Activated naive CD4-positive, alpha-beta T cell treated with anti-CD3 and anti-CD28 coated beads, Interleukin-2, amount 50 U/mL, for 24 hours (primary cell): ENCODE results near the gene PCGF2.
"Not testable (repeated sequence)": the region's sequence is repeated elsewhere in the genome, so short reads cannot be mapped to it uniquely, and the experiment has no call there.

Experiments
- H3K27ac Mint-ChIP-seq: one replicate; pipeline ENCODE4 v1.8.0; 2021; ENCODE audit warnings: mild to moderate bottlenecking, mixed read lengths
- H3K27me3 Mint-ChIP-seq: one replicate; pipeline ENCODE4 v1.8.0; 2021; ENCODE audit warnings: mixed read lengths
- H3K36me3 Mint-ChIP-seq: one replicate; pipeline ENCODE4 v1.8.0; 2021; ENCODE audit warnings: mixed read lengths
- H3K4me1 Mint-ChIP-seq: one replicate; pipeline ENCODE4 v1.8.0; 2021; ENCODE audit warnings: mixed read lengths
- H3K4me3 Mint-ChIP-seq: one replicate; pipeline ENCODE4 v1.8.0; 2021; ENCODE audit warnings: mild to moderate bottlenecking, mixed read lengths
- H3K9me3 Mint-ChIP-seq: one replicate; pipeline ENCODE4 v1.8.0; 2021; ENCODE audit warnings: mixed read lengths

The PCGF2 gene

GRCh38 chr17:38748149-38748891 lies at the start of gene PCGF2:
Gene PCGF2, minus strand, starts transcription at chr17:38748336. Its CDS starts 7,934 bp downstream, at chr17:38740402.
- peaks cover 4% of the 10 kb centered on the region for H3K36me3 Mint-ChIP-seq
- H3K4me3 Mint-ChIP-seq, result peak within 1 kb of the TSS; percentile 98
- peaks cover 31% of the 10 kb centered on the region for H3K4me1 Mint-ChIP-seq
- H3K27ac Mint-ChIP-seq, result no peak within 1 kb of the TSS
- H3K27me3 Mint-ChIP-seq, result peaks cover 17% of the 10 kb centered on the region
- no peaks in the 10 kb centered on the region for H3K9me3 Mint-ChIP-seq

GRCh38 chr17:38797828-38798227 lies 49.7 kb upstream of the PCGF2 start:
- H3K27ac Mint-ChIP-seq, result peak overlapping the region; percentile 93
- peaks cover 8% of the 10 kb centered on the region for H3K36me3 Mint-ChIP-seq
- H3K4me3 Mint-ChIP-seq, result peak overlapping the region; percentile 93
- no peaks in the 10 kb centered on the region for H3K27me3 Mint-ChIP-seq
- H3K9me3 Mint-ChIP-seq, result no peaks in the 10 kb centered on the region
- peaks cover 55% of the 10 kb centered on the region for H3K4me1 Mint-ChIP-seq

- H3K36me3 Mint-ChIP-seq, result peaks cover 6% of the 10 kb centered on the region
- H3K4me3 Mint-ChIP-seq, result peak overlapping the region; percentile 93
- no peaks in the 10 kb centered on the region for H3K9me3 Mint-ChIP-seq
Observed at GRCh38 chr17:38797158-38797490, 49.0 kb upstream of the PCGF2 start.

GRCh38 chr17:38796451-38797157 lies 48.5 kb upstream of the PCGF2 start:
- no peaks in the 10 kb centered on the region for H3K27me3 Mint-ChIP-seq
- H3K4me1 Mint-ChIP-seq, result peaks cover 60% of the 10 kb centered on the region
- H3K36me3 Mint-ChIP-seq, result peaks cover 6% of the 10 kb centered on the region
- peak overlapping the region; percentile 93 for H3K4me3 Mint-ChIP-seq
- H3K27ac Mint-ChIP-seq, result peak overlapping the region; percentile 16
- no peaks in the 10 kb centered on the region for H3K9me3 Mint-ChIP-seq

More at GRCh38 chr17:38797158-38797490, 49.0 kb upstream of the PCGF2 start:
- Mint-ChIP-seq H3K27ac (peak overlapping the region; percentile 16), H3K27me3 (no peaks in the 10 kb centered on the region), H3K4me1 (peaks cover 60% of the 10 kb centered on the region)

- Mint-ChIP-seq H3K27me3 (no peaks in the 10 kb centered on the region), H3K36me3 (no peaks in the 10 kb centered on the region), H3K27ac (no peak overlapping the region), H3K4me1 (peaks cover 60% of the 10 kb centered on the region), H3K4me3 (no peak overlapping the region), H3K9me3 (no peaks in the 10 kb centered on the region)
Observed at GRCh38 chr17:38794221-38794620, 46.1 kb upstream of the PCGF2 start.

- H3K4me1 Mint-ChIP-seq, result peaks cover 40% of the 10 kb centered on the region
- no peaks in the 10 kb centered on the region for H3K36me3 Mint-ChIP-seq
- no peaks in the 10 kb centered on the region for H3K27me3 Mint-ChIP-seq
- no peaks in the 10 kb centered on the region for H3K9me3 Mint-ChIP-seq
- H3K4me3 Mint-ChIP-seq, result no peak overlapping the region
- H3K27ac Mint-ChIP-seq, result no peak overlapping the region
Observed at GRCh38 chr17:38791162-38791561, 43.0 kb upstream of the PCGF2 start.

DNA sequence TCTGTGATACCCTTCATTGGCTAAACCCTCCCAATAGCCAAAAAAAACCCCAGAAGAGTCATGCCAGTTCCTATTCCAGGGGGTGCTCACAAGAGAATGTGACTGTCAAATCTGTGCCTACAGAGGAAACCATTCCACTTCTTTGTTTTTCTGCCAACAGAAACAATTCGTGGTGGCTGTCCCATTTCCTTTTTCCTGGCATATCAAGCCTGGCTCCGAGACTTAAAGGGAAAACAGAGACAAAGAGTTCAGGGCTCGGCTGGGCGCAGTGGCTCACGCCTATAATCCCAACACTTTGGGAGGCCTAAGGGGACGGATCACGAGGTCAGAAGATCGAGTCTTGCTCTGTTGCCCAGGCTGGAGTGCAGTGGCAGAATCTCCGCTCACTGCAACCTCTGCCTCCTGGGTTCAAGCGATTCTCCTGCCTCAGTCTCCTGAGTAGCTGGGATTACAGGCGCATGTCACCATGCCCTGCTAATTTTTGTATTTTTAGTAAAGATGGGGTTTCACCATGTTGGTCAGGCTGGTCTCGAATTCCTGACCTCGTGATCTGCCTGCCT lies 42.1 kb upstream of the PCGF2 start:
- Mint-ChIP-seq H3K4me1 (peaks cover 31% of the 10 kb centered on the region), H3K27ac (peak overlapping the region; percentile 41)
- H3K36me3 Mint-ChIP-seq, H3K9me3 Mint-ChIP-seq, H3K4me3 Mint-ChIP-seq, H3K27me3 Mint-ChIP-seq: not testable (repeated sequence)

- Mint-ChIP-seq H3K9me3 (no peaks in the 10 kb centered on the region), H3K36me3 (peaks cover 2% of the 10 kb centered on the region), H3K27me3 (no peaks in the 10 kb centered on the region), H3K27ac (no peak overlapping the region), H3K4me3 (no peak overlapping the region), H3K4me1 (peaks cover 23% of the 10 kb centered on the region)
Observed at GRCh38 chr17:38789185-38789584, 41.0 kb upstream of the PCGF2 start.

DNA sequence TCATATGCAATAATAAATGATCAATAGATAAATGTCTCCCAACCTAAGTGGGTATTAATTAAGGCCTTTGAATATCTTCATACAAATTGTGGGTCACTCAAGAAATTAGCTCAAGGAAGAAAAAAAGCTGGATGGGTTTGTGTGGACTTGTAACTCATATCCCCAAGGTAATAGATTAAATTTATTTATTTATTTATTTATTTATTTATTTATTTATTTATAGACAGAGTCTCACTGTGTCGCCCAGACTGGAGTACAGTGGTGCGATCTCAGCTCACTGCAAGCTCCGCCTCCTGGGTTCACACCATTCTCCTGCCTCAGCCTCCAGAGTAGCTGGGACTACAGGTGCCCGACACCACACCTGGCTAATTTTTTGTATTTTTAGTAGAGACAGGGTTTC lies 39.9 kb upstream of the PCGF2 start:
- not testable (repeated sequence) for H3K27ac Mint-ChIP-seq, H3K27me3 Mint-ChIP-seq, H3K9me3 Mint-ChIP-seq, H3K4me3 Mint-ChIP-seq, H3K36me3 Mint-ChIP-seq
- peaks cover 17% of the 10 kb centered on the region for H3K4me1 Mint-ChIP-seq

GRCh38 chr17:38786372-38786771 lies 38.2 kb upstream of the PCGF2 start:
- no peaks in the 10 kb centered on the region for H3K9me3 Mint-ChIP-seq
- peaks cover 4% of the 10 kb centered on the region for H3K36me3 Mint-ChIP-seq
- H3K4me1 Mint-ChIP-seq, result peaks cover 12% of the 10 kb centered on the region
- H3K4me3 Mint-ChIP-seq, result no peak overlapping the region
- H3K27me3 Mint-ChIP-seq, result no peaks in the 10 kb centered on the region
- no peak overlapping the region for H3K27ac Mint-ChIP-seq

- Mint-ChIP-seq H3K27ac (no peak overlapping the region), H3K4me3 (no peak overlapping the region), H3K36me3 (peaks cover 6% of the 10 kb centered on the region)
Observed at GRCh38 chr17:38783227-38783626, 35.1 kb upstream of the PCGF2 start.

DNA sequence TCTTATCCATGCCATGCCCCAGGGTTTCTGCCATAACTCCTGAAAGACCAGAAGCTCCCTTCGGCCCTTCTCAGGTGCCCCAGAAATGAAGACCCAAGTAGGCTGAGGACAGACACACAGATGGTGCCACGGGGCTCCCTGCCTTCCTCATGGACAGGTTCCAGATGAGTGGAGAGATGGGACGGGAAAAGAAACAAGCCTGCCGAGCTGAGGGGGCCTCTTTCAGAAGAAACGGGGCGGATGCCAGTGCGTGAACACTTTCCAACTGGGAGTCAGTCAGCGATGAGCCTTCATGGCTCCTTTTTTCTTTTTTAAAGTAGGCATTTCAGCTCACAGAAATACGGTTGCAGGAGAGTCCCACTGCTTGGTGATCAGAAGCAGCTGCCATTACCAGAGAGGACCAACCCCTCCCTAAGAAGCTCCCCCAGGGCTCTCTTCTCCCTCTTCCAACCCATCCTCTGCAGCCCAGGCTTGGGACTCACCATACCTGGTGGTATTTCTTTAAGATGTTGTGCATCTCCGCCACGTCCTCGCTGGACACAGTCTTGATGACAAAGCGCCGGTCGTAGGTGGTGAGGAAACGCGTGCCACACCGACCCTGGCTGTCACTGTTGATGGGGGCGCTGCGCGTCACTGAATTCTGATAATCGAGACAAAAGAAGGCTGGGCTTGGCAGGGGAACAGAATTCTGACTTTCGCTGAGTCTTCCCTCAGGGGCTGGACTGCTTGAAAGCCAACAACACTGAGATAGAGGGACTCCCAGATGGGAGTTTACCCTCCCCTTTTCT lies 32.0 kb upstream of the PCGF2 start:
- no peaks in the 10 kb centered on the region for H3K9me3 Mint-ChIP-seq
- H3K27ac Mint-ChIP-seq, result no peak overlapping the region
- H3K4me1 Mint-ChIP-seq, result no peaks in the 10 kb centered on the region
- no peak overlapping the region for H3K4me3 Mint-ChIP-seq
- peaks cover 6% of the 10 kb centered on the region for H3K36me3 Mint-ChIP-seq
- H3K27me3 Mint-ChIP-seq, result no peaks in the 10 kb centered on the region

More at GRCh38 chr17:38783227-38783626, 35.1 kb upstream of the PCGF2 start:
- Mint-ChIP-seq H3K9me3 (no peaks in the 10 kb centered on the region), H3K4me1 (peaks cover 3% of the 10 kb centered on the region), H3K27me3 (no peaks in the 10 kb centered on the region)

DNA sequence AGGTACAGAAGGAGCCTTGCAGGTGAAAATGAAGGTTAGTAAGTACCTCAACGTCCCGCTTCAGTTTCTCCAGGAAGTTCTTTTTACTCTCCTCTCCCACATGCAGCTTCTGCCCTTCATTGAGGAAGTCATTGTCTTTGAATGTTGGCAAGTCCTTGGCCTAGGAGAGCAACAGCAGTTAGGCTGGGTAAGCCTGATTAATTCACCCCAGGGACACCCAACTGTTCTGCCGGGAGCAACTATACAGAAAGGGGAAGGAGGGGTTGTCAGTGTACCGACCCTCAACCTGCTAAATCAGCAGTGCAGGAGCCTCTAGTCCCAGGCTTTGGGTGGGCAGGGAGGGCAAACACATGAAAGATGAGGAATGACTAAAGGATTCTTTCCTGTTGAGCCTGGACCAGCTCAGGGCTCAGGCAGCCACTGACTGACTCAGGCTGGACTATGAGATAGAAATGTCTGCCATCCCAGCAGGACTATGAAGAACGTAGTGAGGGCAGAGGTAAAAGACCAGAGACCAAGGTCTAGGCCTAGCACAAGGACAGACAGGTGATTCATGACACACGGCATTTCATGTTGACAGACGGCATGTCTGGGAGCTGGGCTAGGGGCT lies 29.6 kb upstream of the PCGF2 start:
- no peak overlapping the region for H3K27ac Mint-ChIP-seq
- H3K4me1 Mint-ChIP-seq, result no peaks in the 10 kb centered on the region
- peaks cover 4% of the 10 kb centered on the region for H3K36me3 Mint-ChIP-seq
- H3K4me3 Mint-ChIP-seq, result no peak overlapping the region
- no peaks in the 10 kb centered on the region for H3K9me3 Mint-ChIP-seq
- H3K27me3 Mint-ChIP-seq, result no peaks in the 10 kb centered on the region

DNA sequence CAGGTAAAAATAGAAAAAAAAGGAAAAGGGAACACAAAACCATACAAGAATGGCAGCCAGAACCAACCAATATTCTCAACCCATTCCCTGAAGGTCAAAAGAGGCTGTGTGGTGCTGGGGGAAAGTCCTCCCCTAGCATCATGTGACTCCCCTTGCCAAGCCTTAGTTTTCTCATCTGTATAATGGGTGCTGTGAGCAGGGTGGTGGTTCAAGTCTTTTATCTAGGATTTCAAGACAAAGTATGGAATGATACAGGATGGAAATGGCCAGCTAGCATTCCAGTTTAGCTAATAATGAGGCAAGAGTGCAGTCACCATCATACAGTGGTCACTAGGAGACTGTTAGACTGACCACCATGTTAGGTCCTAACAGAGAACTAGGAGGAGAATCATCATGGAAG lies 25.1 kb upstream of the PCGF2 start:
- Mint-ChIP-seq H3K27me3 (no peaks in the 10 kb centered on the region), H3K9me3 (no peaks in the 10 kb centered on the region), H3K36me3 (peaks cover 7% of the 10 kb centered on the region), H3K4me3 (no peak overlapping the region), H3K4me1 (no peaks in the 10 kb centered on the region), H3K27ac (peak overlapping the region; percentile 52)

DNA sequence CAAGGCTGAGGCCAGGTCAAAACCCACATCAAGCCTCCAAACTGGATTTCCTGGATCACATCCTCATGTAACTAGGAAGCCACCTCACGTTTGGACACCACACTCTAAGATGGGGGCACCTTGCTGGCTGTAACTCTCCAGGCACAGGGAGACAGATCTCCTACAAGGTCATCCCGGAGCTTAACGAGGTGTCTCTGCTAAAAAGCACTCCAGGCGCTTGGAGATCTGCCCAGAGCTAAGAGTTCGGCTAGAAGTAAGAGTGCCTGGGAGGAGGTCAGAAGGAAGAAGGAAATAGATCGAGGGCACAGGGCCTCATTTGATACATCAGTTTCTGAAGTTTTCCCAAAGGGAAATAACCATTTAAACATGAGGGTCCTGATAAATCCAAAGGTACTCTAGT lies 20.3 kb upstream of the PCGF2 start:
- Mint-ChIP-seq H3K4me1 (no peaks in the 10 kb centered on the region), H3K36me3 (peaks cover 15% of the 10 kb centered on the region), H3K4me3 (no peak overlapping the region), H3K27me3 (no peaks in the 10 kb centered on the region), H3K27ac (no peak overlapping the region), H3K9me3 (no peaks in the 10 kb centered on the region)
